ENCODE data around the gene GPR63.

GRCh38 chr6:96821034-96821433 lies 16.2 kb downstream of the GPR63 start:
- TF ChIP-seq POLR2AphosphoS5 (IDR thresholded peaks at IDR 0.05; ENCODE audit: insufficient read depth, low read depth, low read length) (no peak), EZH2 (IDR thresholded peaks at IDR 0.05; ENCODE audit: borderline replicate concordance, low read depth, low read length, severe bottlenecking) (no peak), CTCF (IDR thresholded peaks at IDR 0.05; ENCODE audit: extremely low read depth in 1 of 2, insufficient read depth in 1 of 2, low read depth in 1 of 2, low read length in 2 of 2) (no peak), POLR2A (IDR thresholded peaks at IDR 0.05; ENCODE audit: low read depth, low read length) (no peak), MYC (IDR thresholded peaks at IDR 0.05; ENCODE audit: low read depth, low read length) (no peak)
